Breast epithelium (tissue), 4 donors: Measurements from ENCODE around the gene FRS2. TPM values are rescaled to one million over a fixed set of nuclear protein-coding genes. Genes with fewer than 3 reads are reported as not detected.
A peak's percentile ranks its signal among the peaks of the same experiment; 100 is the strongest.

Experiments used
- DNase-seq, 2 donors: peaks; one replicate each; pipeline ENCODE4 v3.0.0-alpha.2; 2019; ENCODE audit warnings: low spot score in 2 of 2
- H3K27ac ChIP-seq, 2 donors: fragments of 200-600 bp; sonication (generic) in 1 of 2; one replicate each; pipeline ENCODE4 v1.5.1; 2016 to 2019; ENCODE audit warnings: mild to moderate bottlenecking in 1 of 2
- H3K27me3 ChIP-seq, 2 donors: fragments of 200-600 bp; sonication (generic) in 1 of 2; one replicate each; pipeline versions ENCODE4 v1.5.1 to v1.6.0; 2017 to 2019; ENCODE audit warnings: control low read depth in 1 of 2, mild to moderate bottlenecking in 1 of 2
- H3K36me3 ChIP-seq: fragments of 200-600 bp; one replicate; pipeline ENCODE4 v1.5.1; 2019
- H3K4me1 ChIP-seq, 2 donors: fragments of 200-600 bp; sonication (generic); one replicate each; pipeline ENCODE4 v1.5.1; 2016 to 2019; ENCODE audit warnings: control low read depth in 1 of 2
- H3K4me3 ChIP-seq, 3 donors: fragments of 200-600 bp; sonication (generic); 1 replicate in 2 of 3; 2 replicates in 1 of 3; pipeline ENCODE4 v1.5.1; 2016 to 2019; ENCODE audit warnings: mild to moderate bottlenecking in 3 of 3, moderate library complexity in 2 of 3
- H3K9me3 ChIP-seq, 2 donors: fragments of 200-600 bp; sonication (generic) in 1 of 2; one replicate each; pipeline ENCODE4 v1.5.1; 2016 to 2019; ENCODE audit warnings: control low read depth in 1 of 2
- CTCF ChIP-seq, 3 donors: fragments of 450-650 bp; IDR thresholded peaks; one replicate each; pipeline ENCODE4 v1.5.1; 2016 to 2017; ENCODE audit warnings: antibody characterized with exemption in 3 of 3, mild to moderate bottlenecking in 3 of 3, moderate library complexity in 3 of 3
- POLR2A ChIP-seq: fragments of 450-650 bp; IDR thresholded peaks from one replicate; pipeline ENCODE4 v1.6.1; 2016; ENCODE audit warnings: antibody characterized with exemption, mild to moderate bottlenecking, moderate library complexity
- POLR2AphosphoS5 ChIP-seq, 3 donors: sonication (generic); formaldehyde crosslinking; IDR thresholded peaks; one replicate each; pipeline ENCODE4 v1.6.1; 2017; ENCODE audit warnings: antibody characterized with exemption in 3 of 3
- intact Hi-C: fragments of 100-400 bp; cut with DNase I; formaldehyde crosslinking; loops from one replicate; pipeline ENCODE4 v1.15.1; 2023; ENCODE audit warnings: low total_unique reads
- total RNA-seq, 3 donors: library from RNA; depleted of rRNA; stranded (reverse); fragments of >200 nt; gene quantifications; one replicate each; pipeline ENCODE4 v1.1.0, GENCODE V29; 2016

FRS2 gene
- total RNA-seq, 3 donors from 2014 or later = 54.9 to 125 (median 72.4) TPM

GRCh38 chr12:69466867-69467266 lies 3.3 kb upstream of the FRS2 start:
- TF ChIP-seq POLR2A = no peak
- TF ChIP-seq CTCF (IDR thresholded peaks at IDR 0.05) = no peak
- no peak for TF ChIP-seq POLR2AphosphoS5 (IDR thresholded peaks at IDR 0.05)
- Histone ChIP-seq H3K27ac (no peak overlapping the region), H3K36me3 (no peaks in the 10 kb centered on the region), H3K27me3 (no peaks in the 10 kb centered on the region), H3K9me3 (no peaks in the 10 kb centered on the region), H3K4me1 (peaks cover 0 to 6% of the 10 kb centered on the region in 2 donors), H3K4me3 (no peak overlapping the region)
- DNase-seq = no peak
- intact Hi-C loops = no loop called here

- no peaks in the 10 kb centered on the region for H3K9me3 ChIP-seq
- H3K27ac ChIP-seq = no peak overlapping the region
- H3K27me3 ChIP-seq = no peaks in the 10 kb centered on the region
- TF ChIP-seq CTCF (IDR thresholded peaks at IDR 0.05) (no peak), POLR2A (no peak), POLR2AphosphoS5 (IDR thresholded peaks at IDR 0.05) (no peak)
- intact Hi-C loops = no loop called here
- no peaks in the 10 kb centered on the region for H3K36me3 ChIP-seq
- peaks cover 0 to 10% of the 10 kb centered on the region in 2 donors for H3K4me1 ChIP-seq
- no peak for DNase-seq
- H3K4me3 ChIP-seq = no peak overlapping the region
Observed at GRCh38 chr12:69467366-69467765, 2.8 kb upstream of the FRS2 start.

- no peak overlapping the region for H3K4me3 ChIP-seq
- intact Hi-C loops = no loop called here
- peak overlapping the region; percentile 2 to 65 for H3K27ac ChIP-seq
- no peaks in the 10 kb centered on the region for H3K36me3 ChIP-seq
- TF ChIP-seq POLR2AphosphoS5 (IDR thresholded peaks at IDR 0.05) (no peak), POLR2A (no peak), CTCF (IDR thresholded peaks at IDR 0.05) (no peak)
- no peaks in the 10 kb centered on the region for H3K9me3 ChIP-seq
- peak in 1 of 2 donors; percentile 34 for DNase-seq
- H3K4me1 ChIP-seq = peaks cover 0 to 18% of the 10 kb centered on the region in 2 donors
- H3K27me3 ChIP-seq = no peaks in the 10 kb centered on the region
Observed at GRCh38 chr12:69468237-69469026, 1.8 kb upstream of the FRS2 start.

GRCh38 chr12:69469854-69470188 lies 367 bp upstream of the FRS2 start:
- Histone ChIP-seq H3K27ac (peak overlapping the region; percentile 95 to 96), H3K9me3 (no peaks in the 10 kb centered on the region), H3K4me3 (peak overlapping the region; percentile 81 to 86 (median 85)), H3K27me3 (no peaks in the 10 kb centered on the region), H3K4me1 (peaks cover 0 to 18% of the 10 kb centered on the region in 2 donors), H3K36me3 (no peaks in the 10 kb centered on the region)
- no peak for DNase-seq
- TF ChIP-seq POLR2AphosphoS5 (IDR thresholded peaks at IDR 0.05) = no peak
- no peak for TF ChIP-seq POLR2A
- no peak for TF ChIP-seq CTCF (IDR thresholded peaks at IDR 0.05)
- intact Hi-C loops = no loop called here

- no peak for DNase-seq
- H3K27ac ChIP-seq = peak overlapping the region; percentile 95 to 96
- no peaks in the 10 kb centered on the region for H3K36me3 ChIP-seq
- TF ChIP-seq POLR2A (no peak), POLR2AphosphoS5 (IDR thresholded peaks at IDR 0.05) (no peak), CTCF (IDR thresholded peaks at IDR 0.05) (no peak)
- H3K4me3 ChIP-seq = peak overlapping the region; percentile 81 to 86 (median 85)
- intact Hi-C loops = no loop called here
- no peaks in the 10 kb centered on the region for H3K9me3 ChIP-seq
- peaks cover 0 to 20% of the 10 kb centered on the region in 2 donors for H3K4me1 ChIP-seq
- H3K27me3 ChIP-seq = no peaks in the 10 kb centered on the region
Observed at GRCh38 chr12:69471076-69471430, 865 bp downstream of the FRS2 start.
